Pons (tissue), 1 donor: Measurements from ENCODE around the gene EOGT.

Experiments
- DNase-seq: peaks from one replicate; pipeline ENCODE4 v3.0.0-alpha.2; 2016; ENCODE audit warnings: low spot score

Gene EOGT

GRCh38 chr3:68963376-68963775 lies 50.1 kb downstream of the EOGT start:
- DNase-seq: no peak

- DNase-seq: no peak
Observed at GRCh38 chr3:68958932-68959331, 54.6 kb downstream of the EOGT start.

GRCh38 chr3:68957895-68958294 lies 55.6 kb downstream of the EOGT start:
- no peak for DNase-seq

- peak; percentile 54 for DNase-seq
Observed at GRCh38 chr3:68953816-68954444, 59.6 kb downstream of the EOGT start.

GRCh38 chr3:68945225-68945624 lies 68.3 kb downstream of the EOGT start:
- no peak for DNase-seq

- no peak for DNase-seq
Observed at GRCh38 chr3:68943753-68944500, 69.6 kb downstream of the EOGT start.

GRCh38 chr3:68941055-68941454 lies 72.4 kb downstream of the EOGT start:
- DNase-seq: no peak

GRCh38 chr3:68936856-68937255 lies 76.6 kb downstream of the EOGT start:
- DNase-seq: no peak

GRCh38 chr3:68935778-68936177 lies 77.7 kb downstream of the EOGT start:
- no peak for DNase-seq

- no peak for DNase-seq
Observed at GRCh38 chr3:68931406-68932149, 81.9 kb downstream of the EOGT start.
